ENCODE results near the gene TRAP1. TPM values are rescaled to one million over a fixed set of nuclear protein-coding genes. Genes with fewer than 3 reads are reported as not detected.

Gene TRAP1
- total RNA-seq, 1 experiment from 2014 or later, result 382 TPM

- H3K9me3 ChIP-seq (ENCODE audit: low read length), result no peaks in the 10 kb centered on the region
- H3K9ac ChIP-seq (ENCODE audit: low read length), result no peak overlapping the region
- no peak overlapping the region for H3K27ac ChIP-seq (ENCODE audit: low read length)
- no peak overlapping the region for H2AFZ ChIP-seq (ENCODE audit: low read length)
- ChIA-PET POLR2A (ENCODE audit: unreplicated experiment) (no interaction called here), CTCF (no interaction called here)
- no peaks in the 10 kb centered on the region for H3K79me2 ChIP-seq (ENCODE audit: low read length)
- ATAC-seq, result no peak
- BruUV-seq (replicated peaks), result no TSS peak
- no peak for TF ChIP-seq CTCF (conservative IDR thresholded peaks at IDR 0.05; ENCODE audit: low read depth, low read length)
- no peak for TF ChIP-seq EZH2phosphoT487 (IDR thresholded peaks at IDR 0.05; ENCODE audit: borderline replicate concordance, low read length)
- TF ChIP-seq EZH2 (IDR thresholded peaks at IDR 0.05; ENCODE audit: low read length, unreplicated experiment), result no peak
- intact Hi-C loops (cut with micrococcal nuclease), result no loop called here
- peaks cover 13% of the 10 kb centered on the region for H3K4me1 ChIP-seq (ENCODE audit: insufficient read depth, low read length)
- H3K27me3 ChIP-seq (ENCODE audit: low read length), result no peaks in the 10 kb centered on the region
- peaks cover 4% of the 10 kb centered on the region; the same call in 1 of the 2 replicates for H4K20me1 ChIP-seq (ENCODE audit: low read length)
- no peaks in the 10 kb centered on the region for H3K36me3 ChIP-seq (ENCODE audit: low read depth, low read length)
- H3K4me2 ChIP-seq (ENCODE audit: low read length), result no peak overlapping the region
- no peak overlapping the region for H3K4me3 ChIP-seq (ENCODE audit: low read length)
- peaks cover 2% of the 10 kb centered on the region for H3F3A ChIP-seq (ENCODE audit: low read length, unreplicated experiment)
- no peak for DNase-seq
- no peaks in the 10 kb centered on the region for H3K9me2 ChIP-seq (replicated peaks; ENCODE audit: low read length)
Observed at GRCh38 chr16:3638916-3639644, 78.2 kb downstream of the TRAP1 start.

GRCh38 chr16:3637371-3637923 is 79.9 kb downstream of the TRAP1 start:
- Histone ChIP-seq H3K36me3 (ENCODE audit: low read depth, low read length) (no peaks in the 10 kb centered on the region), H3K9me3 (ENCODE audit: low read length) (no peaks in the 10 kb centered on the region), H3K9me2 (replicated peaks; ENCODE audit: low read length) (no peaks in the 10 kb centered on the region), H3K9ac (ENCODE audit: low read length) (no peak overlapping the region), H3K27me3 (ENCODE audit: low read length) (no peaks in the 10 kb centered on the region), H3K27ac (ENCODE audit: low read length) (no peak overlapping the region), H3K4me1 (ENCODE audit: insufficient read depth, low read length) (peaks cover 4% of the 10 kb centered on the region), H3F3A (ENCODE audit: low read length, unreplicated experiment) (peaks cover 2% of the 10 kb centered on the region), H3K4me2 (ENCODE audit: low read length) (no peak overlapping the region), H3K4me3 (ENCODE audit: low read length) (no peak overlapping the region), H2AFZ (ENCODE audit: low read length) (0 out of 2 replicates have a peak overlapping the region, but pooled peaks have one; percentile 48), H3K79me2 (ENCODE audit: low read length) (no peaks in the 10 kb centered on the region), H4K20me1 (ENCODE audit: low read length) (peaks cover 3% of the 10 kb centered on the region; the same call in 1 of the 2 replicates)
- BruUV-seq (replicated peaks), result no TSS peak
- TF ChIP-seq CTCF (conservative IDR thresholded peaks at IDR 0.05; ENCODE audit: low read depth, low read length) (no peak), EZH2phosphoT487 (IDR thresholded peaks at IDR 0.05; ENCODE audit: borderline replicate concordance, low read length) (no peak), EZH2 (IDR thresholded peaks at IDR 0.05; ENCODE audit: low read length, unreplicated experiment) (no peak)
- CTCF ChIA-PET, result no interaction called here
- ATAC-seq (no peak), DNase-seq (no peak)
- POLR2A ChIA-PET (ENCODE audit: unreplicated experiment), result no interaction called here
- intact Hi-C loops (cut with micrococcal nuclease), result no loop called here

All from PC-3 (cell line).